MM.1S (cell line): ENCODE data around the gene DPH3.

Experiments used
- CTCF ChIP-seq: fragments of 300-600 bp; sonication (generic); IDR thresholded peaks from 2 replicates; pipeline ENCODE4 v1.5.1; 2016; ENCODE audit warnings: antibody characterized with exemption, low read length, mixed read lengths
- EZH2 ChIP-seq: fragments of 300-600 bp; sonication (generic); optimal IDR thresholded peaks from 2 replicates; pipeline ENCODE3; 2017; ENCODE audit warnings: low read depth, mild to moderate bottlenecking, antibody characterized with exemption, low read length, mixed read lengths

GRCh38 chr3:16262174-16262573 is 2.6 kb downstream of the DPH3 start:
- TF ChIP-seq CTCF (no peak), EZH2 (no peak)
